A549 treated with AZD9567 at 1 μM for 4 hours (cell line): ENCODE results near the gene PCDHB6. TPM values are rescaled to one million over a fixed set of nuclear protein-coding genes. Genes with fewer than 3 reads are reported as not detected.

Experiments used
- total RNA-seq: library from RNA; stranded (reverse); fragments of 200-300 nt; extraction: Qiagen RNA extraction; gene quantifications from 5 replicates; pipeline ENCODE4 v1.2.3, GENCODE V29; 2022; ENCODE audit not compliant: insufficient read depth

The PCDHB6 gene
- total RNA-seq: 0.71 to 1.3 TPM (median 0.88 TPM) in 5 replicates

GRCh38 chr5:141149812-141150211, at the start of gene PCDHB6:
Gene PCDHB6, plus strand, starts transcription at chr5:141150057. Its CDS starts 201 bp downstream, at chr5:141150258.

GRCh38 chr5:141100243-141100805, 49.5 kb upstream of the PCDHB6 start, which contains the start of gene PCDHB3:
Gene PCDHB3, plus strand, starts transcription at chr5:141100473. Its CDS starts 177 bp downstream, at chr5:141100650.

DNA sequence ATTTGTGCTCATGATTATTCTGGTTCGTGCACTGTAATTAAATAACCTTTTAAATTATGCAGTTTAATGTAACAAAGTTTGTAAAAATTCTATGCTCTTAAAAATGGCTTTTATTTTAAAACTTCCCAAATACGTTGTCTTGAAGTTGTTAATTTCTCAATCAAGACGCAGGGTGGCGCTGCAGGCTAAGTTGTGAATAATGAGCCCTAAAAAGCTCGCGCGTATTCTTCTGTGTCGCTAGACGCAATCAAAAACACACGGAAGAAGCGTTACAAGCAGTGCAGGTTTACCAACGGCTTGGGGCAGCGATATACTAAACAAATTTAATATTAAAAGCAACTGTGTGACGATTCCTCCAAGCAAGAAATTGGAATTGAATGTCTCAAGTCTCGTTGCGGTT, 28.3 kb upstream of the PCDHB6 start, which contains the start of gene PCDHB4:
Gene PCDHB4 (plus strand): TSS at position 256 of the 400 bp plus-strand sequence. CDS start 181 bp downstream, outside the sequence.

GRCh38 chr5:141135030-141135717, 14.7 kb upstream of the PCDHB6 start, which contains the start of gene PCDHB5:
Gene PCDHB5, plus strand, starts transcription at chr5:141135206. Its CDS starts 229 bp downstream, at chr5:141135435.

DNA sequence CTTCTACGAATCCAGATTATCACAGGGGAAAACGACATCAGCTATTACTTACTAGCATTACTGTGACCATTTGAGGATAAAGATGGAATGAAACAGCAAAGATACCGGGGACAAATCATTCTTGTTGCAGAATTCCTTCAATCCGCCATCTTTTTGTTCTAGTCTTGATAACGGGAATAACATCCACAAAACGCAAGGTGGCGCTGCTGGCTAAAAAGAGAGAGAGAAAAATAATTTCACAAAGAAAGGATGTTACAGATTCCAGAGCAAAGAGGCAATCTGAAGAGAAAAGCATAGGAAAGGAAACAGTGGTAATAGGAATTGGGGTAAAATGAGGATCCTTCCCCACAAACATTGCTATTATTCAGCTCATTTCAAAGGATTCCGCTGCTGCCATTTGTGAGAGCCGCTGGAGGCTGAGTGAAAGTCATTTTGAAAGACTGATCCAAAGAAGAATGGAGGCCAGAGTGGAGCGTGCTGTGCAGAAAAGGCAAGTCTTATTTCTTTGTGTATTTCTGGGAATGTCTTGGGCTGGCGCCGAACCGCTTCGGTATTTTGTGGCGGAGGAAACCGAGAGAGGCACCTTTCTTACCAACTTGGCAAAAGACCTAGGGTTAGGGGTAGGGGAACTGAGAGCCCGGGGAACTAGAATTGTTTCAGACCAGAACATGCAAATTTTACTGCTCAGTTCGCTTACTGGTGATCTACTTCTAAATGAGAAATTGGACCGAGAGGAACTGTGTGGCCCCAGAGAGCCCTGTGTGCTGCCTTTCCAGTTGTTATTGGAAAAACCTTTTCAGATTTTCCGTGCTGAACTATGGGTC, 22.7 kb downstream of the PCDHB6 start, which contains the start of gene PCDHB7:
Gene PCDHB7 (plus strand): TSS at position 264 of the 824 bp plus-strand sequence. CDS start 192 bp downstream, at position 456.

DNA sequence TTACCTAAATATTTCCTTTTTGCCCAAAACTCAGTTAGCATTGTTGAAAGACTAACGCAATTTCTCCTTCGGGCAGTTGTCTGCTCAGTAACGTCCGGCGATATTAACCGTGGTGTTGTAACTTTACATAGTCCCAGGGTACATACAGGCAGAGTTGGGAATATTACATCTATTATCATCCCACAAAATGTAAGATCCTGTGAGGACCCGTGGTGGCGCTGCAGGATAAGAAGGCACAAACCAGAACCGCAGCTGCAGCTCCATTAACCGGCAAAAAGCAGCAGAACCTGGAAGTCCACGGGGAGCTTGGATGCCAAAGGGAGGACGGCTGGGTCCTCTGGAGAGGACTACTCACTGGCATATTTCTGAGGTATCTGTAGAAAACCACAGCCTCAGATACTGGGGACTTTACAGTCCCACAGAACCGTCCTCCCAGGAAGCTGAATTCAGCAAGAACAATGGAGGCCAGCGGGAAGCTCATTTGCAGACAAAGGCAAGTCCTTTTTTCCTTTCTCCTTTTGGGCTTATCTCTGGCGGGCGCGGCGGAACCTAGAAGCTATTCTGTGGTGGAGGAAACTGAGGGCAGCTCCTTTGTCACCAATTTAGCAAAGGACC, 27.8 kb downstream of the PCDHB6 start, which contains the start of gene PCDHB8:
Gene PCDHB8 (plus strand): TSS at position 214 of the 615 bp plus-strand sequence. CDS start 245 bp downstream, at position 459.

DNA sequence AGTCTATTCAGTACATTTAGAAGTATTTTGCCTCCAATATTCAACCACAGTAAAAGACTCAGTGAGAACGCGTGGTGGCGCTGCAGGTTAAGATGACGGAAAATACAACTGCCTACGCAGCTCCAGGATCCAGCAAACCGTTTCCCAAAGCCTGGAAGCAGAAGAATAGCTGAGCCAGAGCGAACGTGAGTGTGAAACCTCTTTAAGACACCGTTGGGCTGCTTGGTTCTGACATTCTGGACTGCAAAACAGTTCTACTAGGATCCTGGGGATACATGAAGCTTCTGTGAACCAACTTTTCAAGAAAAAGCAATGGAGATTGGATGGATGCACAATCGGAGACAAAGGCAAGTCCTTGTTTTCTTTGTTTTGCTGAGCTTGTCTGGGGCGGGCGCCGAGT, 32.4 kb downstream of the PCDHB6 start, which contains the start of gene PCDHB16:
Gene PCDHB16 (plus strand): TSS at position 140 of the 400 bp plus-strand sequence. CDS start 173 bp downstream, at position 313.

GRCh38 chr5:141186897-141187512, 37.1 kb downstream of the PCDHB6 start, which contains the start of gene PCDHB9:
Gene PCDHB9, plus strand, starts transcription at chr5:141187161. Its CDS starts 158 bp downstream, at chr5:141187319.

DNA sequence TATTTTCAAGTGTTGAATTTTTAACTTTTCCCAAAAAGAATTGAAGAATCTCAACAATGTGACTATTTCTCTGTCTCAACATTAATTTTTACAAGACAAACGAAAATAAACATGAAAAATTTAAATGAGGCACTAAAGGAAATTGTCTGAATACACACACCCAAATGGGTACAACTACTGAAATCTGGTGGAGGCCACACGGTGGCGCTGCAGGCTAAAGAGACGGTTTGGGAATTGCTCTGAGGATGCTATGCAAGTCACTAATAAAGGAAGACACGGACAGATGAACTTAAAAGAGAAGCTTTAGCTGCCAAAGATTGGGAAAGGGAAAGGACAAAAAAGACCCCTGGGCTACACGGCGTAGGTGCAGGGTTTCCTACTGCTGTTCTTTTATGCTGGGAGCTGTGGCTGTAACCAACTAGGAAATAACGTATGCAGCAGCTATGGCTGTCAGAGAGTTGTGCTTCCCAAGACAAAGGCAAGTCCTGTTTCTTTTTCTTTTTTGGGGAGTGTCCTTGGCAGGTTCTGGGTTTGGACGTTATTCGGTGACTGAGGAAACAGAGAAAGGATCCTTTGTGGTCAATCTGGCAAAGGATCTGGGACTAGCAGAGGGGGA, 42.4 kb downstream of the PCDHB6 start, which contains the start of gene PCDHB10:
Gene PCDHB10 (plus strand): TSS at position 244 of the 616 bp plus-strand sequence. CDS start 200 bp downstream, at position 444.

DNA sequence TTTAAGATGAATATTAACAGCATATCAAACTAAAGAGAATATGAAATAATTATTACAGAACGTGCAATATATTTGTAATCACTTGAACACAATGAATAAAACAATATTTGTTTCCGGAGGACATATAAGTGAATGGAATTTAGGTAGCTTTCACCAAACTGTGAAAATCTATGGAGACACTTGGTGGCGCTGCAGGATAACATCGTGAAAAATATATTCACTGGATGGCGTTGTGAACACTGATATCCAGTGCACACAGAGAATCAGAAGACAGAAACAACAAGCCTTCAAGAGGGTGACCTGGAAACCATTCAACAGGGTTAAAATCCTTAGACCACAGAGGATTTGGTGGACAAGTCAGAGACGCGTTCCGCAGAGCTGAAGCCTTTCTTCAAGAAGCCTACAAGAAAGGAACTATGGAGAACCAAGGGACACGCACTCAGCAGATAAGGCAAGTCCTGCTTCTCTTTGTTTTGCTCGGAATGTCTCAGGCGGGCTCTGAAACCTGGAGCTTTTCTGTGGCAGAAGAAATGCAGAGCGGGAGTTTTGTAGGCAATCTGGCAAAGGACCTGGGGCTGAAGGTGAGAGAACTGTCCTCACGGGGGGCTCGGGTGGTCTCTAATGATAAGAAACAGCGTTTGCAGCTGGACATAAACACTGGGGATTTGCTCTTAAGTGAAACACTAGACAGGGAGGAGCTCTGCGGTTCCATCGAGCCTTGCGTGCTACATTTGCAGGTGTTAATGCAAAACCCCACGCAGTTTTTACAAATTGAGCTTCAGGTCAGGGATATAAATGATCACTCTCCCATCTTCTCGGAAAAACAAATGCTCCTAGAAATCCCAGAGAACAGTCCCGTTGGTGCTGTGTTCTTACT, 49.7 kb downstream of the PCDHB6 start, which contains the start of gene PCDHB11:
Gene PCDHB11 (plus strand): TSS at position 269 of the 877 bp plus-strand sequence. CDS start 148 bp downstream, at position 417.

Other genes starting within 250 kb of the PCDHB6 start
- gene PCDHAC1, start 223.8 kb upstream of the PCDHB6 start, total RNA-seq: 1.9 to 3.7 TPM (median 2.1 TPM) in 5 replicates
- 3.1 to 3.5 TPM (median 3.3 TPM) in 5 replicates for gene PCDHAC2, start 183.6 kb upstream of the PCDHB6 start, total RNA-seq
- gene PCDHB1, start 98.7 kb upstream of the PCDHB6 start, total RNA-seq: not detected in 5 replicates
- 0.77 to 3.1 TPM (median 3.1 TPM) in 5 replicates for gene PCDHB2, start 55.4 kb upstream of the PCDHB6 start, total RNA-seq
- 0.02 to 0.05 TPM (median 0.03 TPM) in 3 of 5 replicates, not detected in the others for gene PCDHB3, start 49.6 kb upstream of the PCDHB6 start, total RNA-seq
- gene PCDHB4, start 28.2 kb upstream of the PCDHB6 start, total RNA-seq: 0.03 to 0.06 TPM (median 0.05 TPM) in 3 of 5 replicates, not detected in the others
- gene PCDHB5, start 14.9 kb upstream of the PCDHB6 start, total RNA-seq: 1.2 to 2.1 TPM (median 1.3 TPM) in 5 replicates
- 0.02 TPM in 1 of 5 replicates, not detected in the others for gene PCDHB7, start 22.6 kb downstream of the PCDHB6 start, total RNA-seq
- 0.21 to 0.30 TPM (median 0.25 TPM) in 4 of 5 replicates, not detected in the other for gene PCDHB8, start 27.7 kb downstream of the PCDHB6 start, total RNA-seq
- 0.02 to 0.09 TPM (median 0.06 TPM) in 4 of 5 replicates, not detected in the other for gene PCDHB16, start 32.3 kb downstream of the PCDHB6 start, total RNA-seq
- 0.02 to 0.20 TPM (median 0.05 TPM) in 3 of 5 replicates, not detected in the others for gene PCDHB9, start 37.1 kb downstream of the PCDHB6 start, total RNA-seq
- 0.04 to 0.05 TPM in 2 of 5 replicates, not detected in the others for gene PCDHB10, start 42.3 kb downstream of the PCDHB6 start, total RNA-seq
- 0.02 to 0.06 TPM (median 0.05 TPM) in 4 of 5 replicates, not detected in the other for gene PCDHB11, start 49.6 kb downstream of the PCDHB6 start, total RNA-seq
- gene PCDHB12, start 58.7 kb downstream of the PCDHB6 start, total RNA-seq: 0.06 TPM in 1 of 5 replicates, not detected in the others
- gene PCDHB13, start 63.9 kb downstream of the PCDHB6 start, total RNA-seq: 0.05 to 0.06 TPM (median 0.06 TPM) in 4 of 5 replicates, not detected in the other
- 0.06 to 0.11 TPM (median 0.06 TPM) in 4 of 5 replicates, not detected in the other for gene PCDHB14, start 73.3 kb downstream of the PCDHB6 start, total RNA-seq
- gene PCDHB15, start 95.3 kb downstream of the PCDHB6 start, total RNA-seq: 0.02 to 0.09 TPM (median 0.07 TPM) in 4 of 5 replicates, not detected in the other
- gene SLC25A2, start 154.0 kb downstream of the PCDHB6 start, total RNA-seq: not detected in 5 replicates
- 60.6 to 75.9 TPM (median 73.6 TPM) in 5 replicates for gene TAF7, start 170.7 kb downstream of the PCDHB6 start, total RNA-seq
- 0.22 to 0.39 TPM (median 0.28 TPM) in 4 of 5 replicates, not detected in the other for gene PCDHGA1, start 180.5 kb downstream of the PCDHB6 start, total RNA-seq
- gene PCDHGA2, start 188.7 kb downstream of the PCDHB6 start, total RNA-seq: 0.42 to 1.1 TPM (median 0.53 TPM) in 5 replicates
- 0.02 TPM in 2 of 5 replicates, not detected in the others for gene PCDHGA3, start 193.8 kb downstream of the PCDHB6 start, total RNA-seq
- gene PCDHGB1, start 200.0 kb downstream of the PCDHB6 start, total RNA-seq: 1.2 to 1.7 TPM (median 1.5 TPM) in 4 of 5 replicates, not detected in the other
- 0.08 to 0.17 TPM (median 0.13 TPM) in 4 of 5 replicates, not detected in the other for gene PCDHGA4, start 205.0 kb downstream of the PCDHB6 start, total RNA-seq
- 0.07 to 0.13 TPM (median 0.08 TPM) in 4 of 5 replicates, not detected in the other for gene PCDHGB2, start 209.9 kb downstream of the PCDHB6 start, total RNA-seq
- gene PCDHGA5, start 214.1 kb downstream of the PCDHB6 start, total RNA-seq: 0.09 to 0.87 TPM (median 0.14 TPM) in 5 replicates
- gene PCDHGB3, start 220.2 kb downstream of the PCDHB6 start, total RNA-seq: 0.14 to 0.80 TPM (median 0.26 TPM) in 5 replicates
- gene PCDHGA6, start 223.8 kb downstream of the PCDHB6 start, total RNA-seq: 0.14 to 0.20 TPM (median 0.18 TPM) in 4 of 5 replicates, not detected in the other
- 0.44 to 0.91 TPM (median 0.79 TPM) in 5 replicates for gene PCDHGA7, start 232.7 kb downstream of the PCDHB6 start, total RNA-seq
- gene PCDHGB4, start 237.6 kb downstream of the PCDHB6 start, total RNA-seq: 0.66 to 0.88 TPM (median 0.85 TPM) in 5 replicates
- gene PCDHGA8, start 242.6 kb downstream of the PCDHB6 start, total RNA-seq: 0.02 to 0.05 TPM (median 0.04 TPM) in 4 of 5 replicates, not detected in the other
- 1.9 to 2.9 TPM (median 2.4 TPM) in 5 replicates for gene PCDHGB5, start 247.9 kb downstream of the PCDHB6 start, total RNA-seq